HG03442 (cell line): ENCODE results near the gene TNFAIP8L3.
"Not testable (repeated sequence)": the region's sequence is repeated elsewhere in the genome, so short reads cannot be mapped to it uniquely, and the experiment has no call there.

Experiments
- ATAC-seq: cut with Tn5 transposase; IDR thresholded peaks from one replicate; pipeline ENCODE4 v1.9.1; 2021; ENCODE audit warnings: mild to moderate bottlenecking, moderate library complexity; ENCODE audit not compliant: unreplicated experiment

Gene TNFAIP8L3

GRCh38 chr15:51062736-51063135 lies 32.0 kb downstream of the TNFAIP8L3 start:
- no peak for ATAC-seq

- ATAC-seq = no peak
Measured at GRCh38 chr15:51060030-51060673, 34.6 kb downstream of the TNFAIP8L3 start.

GRCh38 chr15:51054535-51054934 lies 40.2 kb downstream of the TNFAIP8L3 start:
- no peak for ATAC-seq

- ATAC-seq = no peak
Measured at GRCh38 chr15:51053571-51053970, 41.1 kb downstream of the TNFAIP8L3 start.

GRCh38 chr15:51051776-51052175 lies 42.9 kb downstream of the TNFAIP8L3 start:
- no peak for ATAC-seq

- ATAC-seq = no peak
Measured at GRCh38 chr15:51049081-51049480, 45.6 kb downstream of the TNFAIP8L3 start.

GRCh38 chr15:51048308-51048707 lies 46.4 kb downstream of the TNFAIP8L3 start:
- no peak for ATAC-seq

- no peak for ATAC-seq
Measured at GRCh38 chr15:51046799-51047449, 47.8 kb downstream of the TNFAIP8L3 start.

GRCh38 chr15:51046016-51046415 lies 48.7 kb downstream of the TNFAIP8L3 start:
- ATAC-seq = no peak

GRCh38 chr15:51044037-51044727 lies 50.5 kb downstream of the TNFAIP8L3 start:
- ATAC-seq = no peak

GRCh38 chr15:51038974-51039319 lies 55.8 kb downstream of the TNFAIP8L3 start:
- ATAC-seq = no peak

GRCh38 chr15:51038162-51038973 lies 56.3 kb downstream of the TNFAIP8L3 start:
- no peak for ATAC-seq

- ATAC-seq = not testable (repeated sequence)
Measured at GRCh38 chr15:51037474-51037873, 57.2 kb downstream of the TNFAIP8L3 start.

GRCh38 chr15:51030649-51031316 lies 63.9 kb downstream of the TNFAIP8L3 start:
- no peak for ATAC-seq

GRCh38 chr15:51025454-51025846 lies 69.3 kb downstream of the TNFAIP8L3 start:
- no peak for ATAC-seq

- no peak for ATAC-seq
Measured at GRCh38 chr15:51024735-51025453, 69.8 kb downstream of the TNFAIP8L3 start.

- no peak for ATAC-seq
Measured at GRCh38 chr15:51023499-51023898, 71.2 kb downstream of the TNFAIP8L3 start.

GRCh38 chr15:51022206-51022605 lies 72.5 kb downstream of the TNFAIP8L3 start:
- no peak for ATAC-seq

GRCh38 chr15:51016615-51017014 lies 78.1 kb downstream of the TNFAIP8L3 start:
- no peak for ATAC-seq

- no peak for ATAC-seq
Measured at GRCh38 chr15:51011212-51011611, 83.5 kb downstream of the TNFAIP8L3 start.
